Neuronal stem cell (in vitro differentiated cells): ENCODE measurements around the gene ATG4A.

Experiments
- DNase-seq: peaks from one replicate; pipeline ENCODE4 v3.0.0-alpha.2; 2013; ENCODE audit warnings: low spot score
- H2AFZ ChIP-seq: one replicate; pipeline ENCODE4 v1.6.1; 2013; ENCODE audit warnings: mild to moderate bottlenecking, low read length, inconsistent platforms
- H2AK5ac ChIP-seq: 2 replicates; pipeline ENCODE4 v1.6.1; 2013; ENCODE audit warnings: low read depth, mild to moderate bottlenecking, inconsistent platforms, low read length, moderate library complexity, mixed read lengths
- H2BK120ac ChIP-seq: 2 replicates; pipeline ENCODE4 v1.6.1; 2013; ENCODE audit warnings: low read depth, mild to moderate bottlenecking, inconsistent platforms, low read length, moderate library complexity, mixed read lengths
- H2BK12ac ChIP-seq: one replicate; pipeline ENCODE4 v1.6.1; 2013; ENCODE audit warnings: low read length, inconsistent platforms
- H2BK15ac ChIP-seq: 2 replicates; pipeline ENCODE4 v1.6.1; 2013; ENCODE audit warnings: mild to moderate bottlenecking, low read length, inconsistent platforms, mixed read lengths
- H2BK5ac ChIP-seq: one replicate; pipeline ENCODE4 v1.6.1; 2013; ENCODE audit warnings: inconsistent platforms, mild to moderate bottlenecking, low read length, moderate library complexity
- H3K14ac ChIP-seq: one replicate; pipeline ENCODE4 v1.6.1; 2013; ENCODE audit warnings: low read length, inconsistent platforms
- H3K18ac ChIP-seq: 2 replicates; pipeline ENCODE4 v1.6.1; 2013; ENCODE audit warnings: low read length, inconsistent platforms
- H3K23ac ChIP-seq: 2 replicates; pipeline ENCODE4 v1.6.1; 2013; ENCODE audit warnings: low read depth, mild to moderate bottlenecking, mixed read lengths, low read length, inconsistent platforms; ENCODE audit not compliant: poor library complexity
- H3K27ac ChIP-seq: replicated peaks from 3 replicates; pipeline ENCODE4 v1.5.1; 2013; ENCODE audit warnings: low read length, inconsistent platforms
- H3K27me3 ChIP-seq, 3 experiments: 2 replicates each; pipeline ENCODE4 v1.6.1; 2013; ENCODE audit warnings: low read length in 3 of 3, mild to moderate bottlenecking in 2 of 3, inconsistent platforms in 1 of 3, low read depth in 1 of 3, mixed read lengths in 1 of 3, moderate library complexity in 1 of 3; ENCODE audit not compliant: control insufficient read depth in 3 of 3, insufficient read depth in 3 of 3
- H3K36me3 ChIP-seq, 2 donors: replicated peaks in 1 of 2; 2 replicates each; pipeline ENCODE4 v1.6.1; 2013; ENCODE audit warnings: low read length in 2 of 2; ENCODE audit not compliant: control insufficient read depth in 2 of 2, insufficient read depth in 2 of 2
- H3K4ac ChIP-seq: 2 replicates; pipeline ENCODE4 v1.6.1; 2013; ENCODE audit warnings: inconsistent platforms, mild to moderate bottlenecking, low read length, moderate library complexity
- H3K4me1 ChIP-seq, 2 donors: 1 replicate in 1 of 2; 2 replicates in 1 of 2; pipeline ENCODE4 v1.6.1; 2013; ENCODE audit warnings: low read length in 2 of 2, low read depth in 1 of 2; ENCODE audit not compliant: control insufficient read depth in 2 of 2, insufficient read depth in 1 of 2
- H3K4me2 ChIP-seq: one replicate; pipeline ENCODE4 v1.6.1; 2013; ENCODE audit warnings: mild to moderate bottlenecking, low read length, inconsistent platforms; ENCODE audit not compliant: insufficient read depth, poor library complexity, severe bottlenecking
- H3K4me3 ChIP-seq, 2 donors: 2 replicates each; pipeline ENCODE4 v1.5.1; 2013; ENCODE audit warnings: low read length in 2 of 2, mild to moderate bottlenecking in 2 of 2, inconsistent platforms in 1 of 2, moderate library complexity in 1 of 2
- H3K79me1 ChIP-seq: one replicate; pipeline ENCODE4 v1.6.1; 2013; ENCODE audit warnings: low read depth, mild to moderate bottlenecking, inconsistent platforms, low read length, moderate library complexity
- H3K9ac ChIP-seq: one replicate; pipeline ENCODE4 v1.6.1; 2013; ENCODE audit warnings: mild to moderate bottlenecking, low read depth, low read length, inconsistent platforms; ENCODE audit not compliant: poor library complexity
- H3K9me3 ChIP-seq, 2 donors: replicated peaks in 1 of 2; 2 replicates each; pipeline versions ENCODE3 to v1.6.1; 2013; ENCODE audit warnings: low read length in 2 of 2, mild to moderate bottlenecking in 2 of 2, inconsistent platforms in 1 of 2, low read depth in 1 of 2, mixed read lengths in 1 of 2, moderate library complexity in 1 of 2; ENCODE audit not compliant: control insufficient read depth in 2 of 2, insufficient read depth in 1 of 2
- H4K8ac ChIP-seq: one replicate; pipeline ENCODE4 v1.6.1; 2013; ENCODE audit warnings: low read depth, mild to moderate bottlenecking, inconsistent platforms, low read length, moderate library complexity
- H4K91ac ChIP-seq: one replicate; pipeline ENCODE4 v1.6.1; 2013; ENCODE audit warnings: low read length, low read depth, mild to moderate bottlenecking, inconsistent platforms; ENCODE audit not compliant: poor library complexity
- WGBS, 2 donors: extraction: QIAGEN DNeasy Blood & Tissue Kit; methylation state at CpG; one replicate each; pipeline ENCODE4 v1.1.7; 2013; ENCODE audit warnings: missing lambda C conversion rate in 2 of 2, mixed read lengths in 1 of 2; ENCODE audit not compliant: insufficient read length in 2 of 2, insufficient replicate concordance in 1 of 2; ENCODE audit errors: extremely low coverage in 2 of 2; 5-methylcytosine and 5-hydroxymethylcytosine counted together

Gene ATG4A

GRCh38 chrX:108157628-108158027 lies 66.0 kb downstream of the ATG4A start:
- no peak overlapping the region for H3K18ac ChIP-seq
- H3K4ac ChIP-seq = no peak overlapping the region
- no peak overlapping the region for H3K9ac ChIP-seq
- no peak overlapping the region for H2AK5ac ChIP-seq
- no CpG with 5 or more reads among the region's 3 CpGs for WGBS, 2 donors
- no peak overlapping the region for H2BK12ac ChIP-seq
- no peaks in the 10 kb centered on the region for H3K4me1 ChIP-seq
- H3K9me3 ChIP-seq = no peaks in the 10 kb centered on the region
- H3K4me2 ChIP-seq = no peak overlapping the region
- H2AFZ ChIP-seq = no peak overlapping the region
- peaks cover 0 to 3% (median 0%) of the 10 kb centered on the region in 3 experiments for H3K27me3 ChIP-seq
- H2BK120ac ChIP-seq = no peak overlapping the region
- H3K4me3 ChIP-seq = no peak overlapping the region
- H2BK15ac ChIP-seq = no peak overlapping the region
- H3K23ac ChIP-seq = no peak overlapping the region
- H3K79me1 ChIP-seq = no peaks in the 10 kb centered on the region
- no peak overlapping the region for H2BK5ac ChIP-seq
- H3K14ac ChIP-seq = no peak overlapping the region
- no peaks in the 10 kb centered on the region for H3K36me3 ChIP-seq
- H3K27ac ChIP-seq = no peak overlapping the region
- no peak overlapping the region for H4K91ac ChIP-seq
- DNase-seq = no peak
- H4K8ac ChIP-seq = no peak overlapping the region

- no peaks in the 10 kb centered on the region for H3K36me3 ChIP-seq
- H3K4me3 ChIP-seq = no peak overlapping the region
- no peak overlapping the region for H2BK15ac ChIP-seq
- no peak overlapping the region for H3K9ac ChIP-seq
- no peak overlapping the region for H4K91ac ChIP-seq
- H4K8ac ChIP-seq = no peak overlapping the region
- no peak overlapping the region for H2BK12ac ChIP-seq
- no peak overlapping the region for H2BK120ac ChIP-seq
- no peak overlapping the region for H2BK5ac ChIP-seq
- no peak overlapping the region for H3K27ac ChIP-seq
- no peak overlapping the region for H3K14ac ChIP-seq
- no peak overlapping the region for H3K23ac ChIP-seq
- H2AK5ac ChIP-seq = no peak overlapping the region
- H3K4me2 ChIP-seq = no peak overlapping the region
- H3K27me3 ChIP-seq = peaks cover 0 to 3% (median 0%) of the 10 kb centered on the region in 3 experiments
- no peaks in the 10 kb centered on the region for H3K9me3 ChIP-seq
- no peaks in the 10 kb centered on the region for H3K4me1 ChIP-seq
- WGBS, 2 donors = no CpG with 5 or more reads among the region's 11 CpGs
- no peaks in the 10 kb centered on the region for H3K79me1 ChIP-seq
- H3K18ac ChIP-seq = peak overlapping the region; percentile 8
- no peak overlapping the region for H3K4ac ChIP-seq
- no peak overlapping the region for H2AFZ ChIP-seq
- DNase-seq = no peak
These were observed 67.6 kb downstream of the ATG4A start for GRCh38 chrX:108159028-108159670.

DNA sequence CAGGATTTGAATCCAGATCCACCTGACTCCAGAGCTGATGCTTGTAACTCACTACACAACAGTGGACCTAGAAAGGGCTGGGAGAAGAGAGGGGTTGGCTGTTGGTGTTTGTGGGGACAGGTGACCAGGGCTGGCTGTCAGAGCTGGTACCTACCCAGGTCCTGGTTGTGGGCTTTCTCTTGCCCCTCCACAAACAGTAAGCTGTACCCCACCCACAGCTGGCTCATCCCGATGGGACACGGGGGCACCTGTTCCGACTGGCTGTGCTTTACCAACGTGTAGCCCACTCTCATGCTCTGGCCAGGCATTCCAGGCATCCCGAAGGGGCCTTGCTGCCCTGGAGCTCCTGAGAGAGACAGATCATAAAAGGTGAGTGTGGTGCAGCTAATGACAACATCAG lies 68.7 kb downstream of the ATG4A start:
- Histone ChIP-seq H3K4ac (no peak overlapping the region), H3K36me3 (no peaks in the 10 kb centered on the region), H3K23ac (no peak overlapping the region), H2AK5ac (no peak overlapping the region), H4K8ac (no peak overlapping the region), H3K27ac (no peak overlapping the region), H3K9ac (no peak overlapping the region), H3K79me1 (no peaks in the 10 kb centered on the region), H3K18ac (no peak overlapping the region), H4K91ac (no peak overlapping the region), H3K14ac (no peak overlapping the region), H3K27me3 (peaks cover 0 to 3% (median 0%) of the 10 kb centered on the region in 3 experiments), H3K9me3 (no peaks in the 10 kb centered on the region), H2BK120ac (no peak overlapping the region), H3K4me3 (no peak overlapping the region), H2BK12ac (no peak overlapping the region), H2BK15ac (no peak overlapping the region), H3K4me1 (no peaks in the 10 kb centered on the region), H3K4me2 (no peak overlapping the region), H2AFZ (no peak overlapping the region), H2BK5ac (no peak overlapping the region)
- DNase-seq = no peak
- WGBS, 2 donors = no CpG with 5 or more reads among the region's 5 CpGs

- Histone ChIP-seq H4K91ac (no peak overlapping the region), H2BK12ac (no peak overlapping the region), H3K4ac (no peak overlapping the region), H2BK5ac (no peak overlapping the region), H3K9ac (no peak overlapping the region), H3K4me3 (no peak overlapping the region), H2BK120ac (no peak overlapping the region), H3K18ac (no peak overlapping the region), H2BK15ac (no peak overlapping the region), H3K27ac (no peak overlapping the region), H3K14ac (no peak overlapping the region), H3K9me3 (no peaks in the 10 kb centered on the region), H3K4me1 (no peaks in the 10 kb centered on the region), H3K79me1 (no peaks in the 10 kb centered on the region), H3K23ac (no peak overlapping the region), H4K8ac (no peak overlapping the region), H3K36me3 (no peaks in the 10 kb centered on the region), H3K27me3 (peaks cover 0 to 1% (median 0%) of the 10 kb centered on the region in 3 experiments), H3K4me2 (no peak overlapping the region), H2AK5ac (no peak overlapping the region), H2AFZ (no peak overlapping the region)
- no CpG with 5 or more reads among the region's 4 CpGs for WGBS, 2 donors
- no peak for DNase-seq
These were observed 70.7 kb downstream of the ATG4A start for GRCh38 chrX:108162265-108162664.
